NCI-H2107 treated with DMSO at 0.1 percent for 48 hours (cell line): ENCODE measurements around the gene MIGA1.
"Not testable (repeated sequence)": the region's sequence is repeated elsewhere in the genome, so short reads cannot be mapped to it uniquely, and the experiment has no call there.

ENCODE experiments used
- DNase-seq: peaks from one replicate; lab custom pipeline; 2025; ENCODE audit not compliant: unreplicated experiment; lab: John Stamatoyannopoulos, UW

Gene MIGA1

GRCh38 chr1:77779529-77780281, at the start of gene MIGA1:
Gene MIGA1, plus strand, starts transcription at chr1:77779649. Its CDS starts 3,604 bp downstream, at chr1:77783253.
- DNase-seq: peak; percentile 92

- no peak for DNase-seq
Measured at GRCh38 chr1:77732090-77732489, 47.4 kb upstream of the MIGA1 start.

GRCh38 chr1:77739235-77739634, 40.2 kb upstream of the MIGA1 start:
- DNase-seq: no peak

- DNase-seq: no peak
Measured at GRCh38 chr1:77741316-77741715, 38.1 kb upstream of the MIGA1 start.

GRCh38 chr1:77742011-77742555, 37.4 kb upstream of the MIGA1 start:
- no peak for DNase-seq

GRCh38 chr1:77744576-77744975, 34.9 kb upstream of the MIGA1 start:
- no peak for DNase-seq

GRCh38 chr1:77749489-77749888, 30.0 kb upstream of the MIGA1 start:
- DNase-seq: not testable (repeated sequence)

GRCh38 chr1:77756052-77756754, 23.2 kb upstream of the MIGA1 start:
- no peak for DNase-seq

- no peak for DNase-seq
Measured at GRCh38 chr1:77757066-77757584, 22.3 kb upstream of the MIGA1 start.

- DNase-seq: no peak
Measured at GRCh38 chr1:77757603-77758002, 21.8 kb upstream of the MIGA1 start.

GRCh38 chr1:77759071-77760028, 20.1 kb upstream of the MIGA1 start, which contains the start of gene USP33:
Gene USP33, minus strand, starts transcription at chr1:77759852. Its CDS starts 18,155 bp downstream, at chr1:77741697.
- DNase-seq: peak; percentile 79

GRCh38 chr1:77762072-77762476, 17.4 kb upstream of the MIGA1 start:
- DNase-seq: no peak

GRCh38 chr1:77768006-77768405, 11.4 kb upstream of the MIGA1 start:
- no peak for DNase-seq

GRCh38 chr1:77776007-77776700, 3.3 kb upstream of the MIGA1 start:
- no peak for DNase-seq

- DNase-seq: no peak
Measured at GRCh38 chr1:77781683-77782082, 2.2 kb downstream of the MIGA1 start.

GRCh38 chr1:77783141-77783540, 3.7 kb downstream of the MIGA1 start:
- no peak for DNase-seq

GRCh38 chr1:77786093-77786741, 6.8 kb downstream of the MIGA1 start:
- not testable (repeated sequence) for DNase-seq

GRCh38 chr1:77794550-77794949, 15.1 kb downstream of the MIGA1 start:
- DNase-seq: no peak

- no peak for DNase-seq
Measured at GRCh38 chr1:77796695-77797405, 17.4 kb downstream of the MIGA1 start.
